IMR-90 (cell line): ENCODE data around the gene CYB561A3. TPM values are rescaled to one million over a fixed set of nuclear protein-coding genes. Genes with fewer than 3 reads are reported as not detected.

Source experiments
- ATAC-seq: fragments of 200-7000 bp; cut with Tn5 transposase; 2 replicates; pipeline ENCODE4 v1.9.1; 2020; ENCODE audit warnings: low read depth, mild to moderate bottlenecking, moderate library complexity
- BruUV-seq: library from RNA; stranded (reverse); fragments of 400-500 nt; replicated peaks from 2 replicates; lab custom pipeline; 2021; lab: Mats Ljungman, UMichigan
- CTCF ChIA-PET: fragments of 300-600 bp; formaldehyde crosslinking; extraction: SDS; loops from one replicate; lab custom pipeline; 2021; ENCODE audit warnings: antibody characterized with exemption; lab: Yijun Ruan, JAX
- POLR2A ChIA-PET: fragments of 300-600 bp; sonication (Branson Sonifier 250); formaldehyde crosslinking; loops from one replicate; lab custom pipeline; 2022; ENCODE audit warnings: antibody characterized with exemption; ENCODE audit not compliant: unreplicated experiment; lab: Charles Lee
- DNase-seq: peaks from one replicate; pipeline ENCODE4 v3.0.0; 2013
- H2AFZ ChIP-seq: replicated peaks from 2 replicates; pipeline ENCODE3; 2013; ENCODE audit warnings: low read length, mild to moderate bottlenecking; ENCODE audit not compliant: poor library complexity
- H2AK5ac ChIP-seq: 2 replicates; pipeline ENCODE4 v1.6.1; 2013; ENCODE audit warnings: low read depth, low read length, inconsistent platforms
- H2AK9ac ChIP-seq: replicated peaks from 2 replicates; pipeline ENCODE3; 2013; ENCODE audit warnings: mild to moderate bottlenecking, low read depth, low read length, moderate library complexity; ENCODE audit not compliant: poor library complexity
- H2BK120ac ChIP-seq: 2 replicates; pipeline ENCODE4 v1.6.1; 2013; ENCODE audit warnings: low read depth, low read length, inconsistent platforms
- H2BK15ac ChIP-seq: 3 replicates; pipeline ENCODE4 v1.6.1; 2013; ENCODE audit warnings: low read depth, low read length, inconsistent platforms
- H2BK20ac ChIP-seq: 2 replicates; pipeline ENCODE4 v1.6.1; 2013; ENCODE audit warnings: low read depth, mild to moderate bottlenecking, inconsistent platforms, low read length, moderate library complexity
- H2BK5ac ChIP-seq: 2 replicates; pipeline ENCODE4 v1.6.1; 2013; ENCODE audit warnings: mild to moderate bottlenecking, low read depth, low read length, inconsistent platforms; ENCODE audit not compliant: poor library complexity, severe bottlenecking
- H3K14ac ChIP-seq: replicated peaks from 2 replicates; pipeline ENCODE4 v1.6.1; 2013; ENCODE audit warnings: low read depth, low read length, inconsistent platforms
- H3K18ac ChIP-seq: 2 replicates; pipeline ENCODE4 v1.6.1; 2013; ENCODE audit warnings: low read depth, low read length, control low read depth
- H3K23ac ChIP-seq: 2 replicates; pipeline ENCODE4 v1.6.1; 2013; ENCODE audit warnings: low read depth, low read length, inconsistent platforms
- H3K27ac ChIP-seq: 2 replicates; pipeline ENCODE4 v1.5.1; 2013; ENCODE audit warnings: mild to moderate bottlenecking, control low read depth, low read length; ENCODE audit not compliant: insufficient read depth
- H3K27me3 ChIP-seq: 2 replicates; pipeline ENCODE4 v1.6.1; 2013; ENCODE audit warnings: low read length; ENCODE audit not compliant: control insufficient read depth, insufficient read depth
- H3K36me3 ChIP-seq: 2 replicates; pipeline ENCODE4 v1.6.1; 2013; ENCODE audit warnings: low read length, mixed read lengths; ENCODE audit not compliant: control insufficient read depth, insufficient read depth
- H3K4ac ChIP-seq: 2 replicates; pipeline ENCODE4 v1.6.1; 2013; ENCODE audit warnings: low read depth, low read length, inconsistent platforms
- H3K4me1 ChIP-seq: 2 replicates; pipeline ENCODE4 v1.6.1; 2013; ENCODE audit warnings: low read length, mixed read lengths; ENCODE audit not compliant: control insufficient read depth, insufficient read depth
- H3K4me2 ChIP-seq: 2 replicates; pipeline ENCODE4 v1.6.1; 2013; ENCODE audit warnings: low read depth, mild to moderate bottlenecking, control low read depth, low read length, moderate library complexity
- H3K4me3 ChIP-seq: 2 replicates; pipeline ENCODE4 v1.5.1; 2013; ENCODE audit warnings: low read depth, mild to moderate bottlenecking, control low read depth, low read length, moderate library complexity; ENCODE audit not compliant: insufficient read depth
- H3K56ac ChIP-seq: 2 replicates; pipeline ENCODE4 v1.6.1; 2013; ENCODE audit warnings: low read length, inconsistent platforms; ENCODE audit not compliant: insufficient read depth; ENCODE audit errors: extremely low read depth
- H3K79me1 ChIP-seq, 2 experiments: 2 replicates each; pipeline ENCODE4 v1.6.1; 2013; ENCODE audit warnings: low read length in 2 of 2, inconsistent platforms in 1 of 2, low read depth in 1 of 2
- H3K9ac ChIP-seq: 2 replicates; pipeline ENCODE4 v1.6.1; 2013; ENCODE audit warnings: low read depth, low read length, control low read depth
- H3K9me1 ChIP-seq: 2 replicates; pipeline ENCODE4 v1.6.1; 2013; ENCODE audit warnings: low read length, inconsistent platforms; ENCODE audit not compliant: insufficient read depth
- H3K9me3 ChIP-seq: 2 replicates; pipeline ENCODE4 v1.6.1; 2013; ENCODE audit warnings: low read length; ENCODE audit not compliant: control insufficient read depth, insufficient read depth
- H4K20me1 ChIP-seq: 2 replicates; pipeline ENCODE4 v1.6.1; 2013; ENCODE audit warnings: low read length, inconsistent platforms; ENCODE audit not compliant: insufficient read depth
- H4K5ac ChIP-seq: 2 replicates; pipeline ENCODE4 v1.6.1; 2013; ENCODE audit warnings: mild to moderate bottlenecking, low read depth, low read length, control low read depth
- H4K8ac ChIP-seq, 2 experiments: 2 replicates each; pipeline ENCODE4 v1.6.1; 2013; ENCODE audit warnings: low read depth in 2 of 2, low read length in 2 of 2, control low read depth in 1 of 2, inconsistent platforms in 1 of 2
- H4K91ac ChIP-seq: 2 replicates; pipeline ENCODE4 v1.6.1; 2013; ENCODE audit warnings: low read depth, low read length, inconsistent platforms; ENCODE audit not compliant: insufficient read depth
- BHLHE40 ChIP-seq: fragments of 150-350 bp; IDR thresholded peaks from 2 replicates; pipeline ENCODE4 v1.6.1; 2016; ENCODE audit warnings: mild to moderate bottlenecking, low read depth, low read length
- CEBPB ChIP-seq: IDR thresholded peaks from 2 replicates; pipeline ENCODE4 v1.6.1; 2012; ENCODE audit warnings: low read depth, low read length, improper control_type of control experiment
- CTCF ChIP-seq: conservative IDR thresholded peaks from 2 replicates; pipeline ENCODE4 v1.5.1; 2012; ENCODE audit warnings: mild to moderate bottlenecking, low read depth, low read length, improper control_type of control experiment
- ELK1 ChIP-seq: fragments of 150-350 bp; IDR thresholded peaks from 2 replicates; pipeline ENCODE4 v1.6.1; 2016; ENCODE audit warnings: low read depth, mild to moderate bottlenecking, low read length, moderate library complexity, borderline replicate concordance
- FOS ChIP-seq: fragments of 150-350 bp; IDR thresholded peaks from 2 replicates; pipeline ENCODE4 v1.6.1; 2016; ENCODE audit warnings: low read depth, low read length
- MAFK ChIP-seq: IDR thresholded peaks from 2 replicates; pipeline ENCODE4 v1.6.1; 2012; ENCODE audit warnings: low read depth, low read length, improper control_type of control experiment
- NFE2L2 ChIP-seq: fragments of 150-350 bp; IDR thresholded peaks from 2 replicates; pipeline ENCODE4 v1.6.1; 2016; ENCODE audit warnings: low read depth, mild to moderate bottlenecking, low read length
- POLR2A ChIP-seq: IDR thresholded peaks from 2 replicates; pipeline ENCODE4 v1.6.1; 2012; ENCODE audit warnings: mild to moderate bottlenecking, low read depth, low read length
- RAD21 ChIP-seq: IDR thresholded peaks from 2 replicates; pipeline ENCODE4 v1.6.1; 2012; ENCODE audit warnings: low read length, improper control_type of control experiment
- RCOR1 ChIP-seq: IDR thresholded peaks from 2 replicates; pipeline ENCODE4 v1.6.1; 2012; ENCODE audit warnings: mild to moderate bottlenecking, low read length, improper control_type of control experiment; ENCODE audit not compliant: insufficient replicate concordance
- RFX5 ChIP-seq: IDR thresholded peaks from 2 replicates; pipeline ENCODE4 v1.8.0; 2012; ENCODE audit warnings: low read depth, mild to moderate bottlenecking, low read length, moderate library complexity
- USF2 ChIP-seq: fragments of 150-350 bp; IDR thresholded peaks from 2 replicates; pipeline ENCODE4 v1.6.1; 2017; ENCODE audit warnings: mild to moderate bottlenecking, antibody characterized with exemption, low read length, low read depth
- WGBS, 2 experiments: methylation state at CpG; one replicate each; pipeline versions ENCODE4 v1.1.5 to v1.1.7; 2013; ENCODE audit warnings: missing lambda C conversion rate in 2 of 2; ENCODE audit not compliant: insufficient read length in 1 of 2; ENCODE audit errors: extremely low coverage in 2 of 2; 5-methylcytosine and 5-hydroxymethylcytosine counted together
- dilution Hi-C: fragments of 300-500 bp; cut with HindIII; formaldehyde crosslinking; loops from one replicate; pipeline ENCODE4 v1.14.3; 2018; ENCODE audit warnings: low sequenced_read_pairs; ENCODE audit not compliant: unreplicated experiment
- in situ Hi-C: fragments of 300-500 bp; cut with MboI; formaldehyde crosslinking; loops from 3 replicates; pipeline ENCODE4 v1.14.3; 2019; ENCODE audit warnings: low sequenced_read_pairs, inconsistent platforms, mixed read lengths
- intact Hi-C: fragments of 100-400 bp; cut with micrococcal nuclease; formaldehyde crosslinking; loops from 2 replicates; pipeline ENCODE4 v1.10.0; 2022
- polyA plus RNA-seq, 3 experiments: library from polyadenylated mRNA; depleted of rRNA; stranded (reverse); fragments of >200 nt; gene quantifications; 2 replicates each; pipeline ENCODE4 v1.2.3, GENCODE V29; 2012; ENCODE audit warnings: low replicate concordance in 1 of 3
- total RNA-seq: library from RNA; depleted of rRNA; stranded (reverse); fragments of >200 nt; gene quantifications from 2 replicates; pipeline ENCODE4 v1.2.3, GENCODE V29; 2012

The CYB561A3 gene
- total and polyA plus RNA-seq, 2 of the 4 experiments (the other 2 are of a cell fraction) = 13.6 to 39.2 TPM

GRCh38 chr11:61370349-61371005 lies 8.8 kb upstream of the CYB561A3 start:
- Histone ChIP-seq H4K8ac (no peak overlapping the region), H4K5ac (peak overlapping the region; percentile 5; the same call in 1 of the 2 replicates), H3K36me3 (peaks cover 30% of the 10 kb centered on the region), H2BK120ac (no peak overlapping the region), H4K20me1 (no peaks in the 10 kb centered on the region), H4K91ac (no peak overlapping the region), H3K27ac (no peak overlapping the region), H3K4me1 (peaks cover 11% of the 10 kb centered on the region), H3K56ac (no peak overlapping the region), H3K9ac (no peak overlapping the region), H2AFZ (no peak overlapping the region), H2BK15ac (no peak overlapping the region), H3K27me3 (no peaks in the 10 kb centered on the region), H3K14ac (no peak overlapping the region), H3K18ac (no peak overlapping the region), H3K4me2 (no peak overlapping the region), H3K4me3 (no peak overlapping the region), H3K79me1 (peaks cover 10 to 25% of the 10 kb centered on the region in 2 experiments), H2AK5ac (no peak overlapping the region), H2BK20ac (no peak overlapping the region), H2BK5ac (peak overlapping the region; percentile 65), H2AK9ac (no peak overlapping the region), H3K4ac (no peak overlapping the region), H3K9me3 (0 out of 2 replicates have a peak, but pooled peaks cover 2% of the 10 kb centered on the region), H3K23ac (no peak overlapping the region), H3K9me1 (0 out of 2 replicates have a peak, but pooled peaks cover 3% of the 10 kb centered on the region)
- no peak for ATAC-seq
- BruUV-seq = no TSS peak
- dilution Hi-C loops (no loop called here), intact Hi-C loops (no loop called here), in situ Hi-C loops (no loop called here)
- CTCF ChIA-PET = no interaction called here
- no CpG with 5 or more reads among the region's 8 CpGs for WGBS, 2 experiments
- DNase-seq = peak; percentile 56
- POLR2A ChIA-PET = no interaction called here
- no peak for TF ChIP-seq ELK1
- TF ChIP-seq CEBPB = no peak
- no peak for TF ChIP-seq RAD21
- no peak for TF ChIP-seq POLR2A
- no peak for TF ChIP-seq RCOR1
- TF ChIP-seq FOS = no peak
- no peak for TF ChIP-seq MAFK
- TF ChIP-seq RFX5 = no peak
- no peak for TF ChIP-seq BHLHE40
- TF ChIP-seq USF2 = no peak
- no peak for TF ChIP-seq NFE2L2
- TF ChIP-seq CTCF = no peak
